Neuronal stem cell (in vitro differentiated cells): ENCODE measurements around the gene SAMD11.
A peak's percentile ranks its signal among the peaks of the same experiment; 100 is the strongest.

Experiments
- DNase-seq: peaks from one replicate; pipeline ENCODE4 v3.0.0-alpha.2; 2013; ENCODE audit warnings: low spot score
- H2AFZ ChIP-seq: one replicate; pipeline ENCODE4 v1.6.1; 2013; ENCODE audit warnings: mild to moderate bottlenecking, low read length, inconsistent platforms
- H2AK5ac ChIP-seq: 2 replicates; pipeline ENCODE4 v1.6.1; 2013; ENCODE audit warnings: low read depth, mild to moderate bottlenecking, inconsistent platforms, low read length, moderate library complexity, mixed read lengths
- H2BK120ac ChIP-seq: 2 replicates; pipeline ENCODE4 v1.6.1; 2013; ENCODE audit warnings: low read depth, mild to moderate bottlenecking, inconsistent platforms, low read length, moderate library complexity, mixed read lengths
- H2BK12ac ChIP-seq: one replicate; pipeline ENCODE4 v1.6.1; 2013; ENCODE audit warnings: low read length, inconsistent platforms
- H2BK15ac ChIP-seq: 2 replicates; pipeline ENCODE4 v1.6.1; 2013; ENCODE audit warnings: mild to moderate bottlenecking, low read length, inconsistent platforms, mixed read lengths
- H2BK5ac ChIP-seq: one replicate; pipeline ENCODE4 v1.6.1; 2013; ENCODE audit warnings: inconsistent platforms, mild to moderate bottlenecking, low read length, moderate library complexity
- H3K14ac ChIP-seq: one replicate; pipeline ENCODE4 v1.6.1; 2013; ENCODE audit warnings: low read length, inconsistent platforms
- H3K18ac ChIP-seq: 2 replicates; pipeline ENCODE4 v1.6.1; 2013; ENCODE audit warnings: low read length, inconsistent platforms
- H3K23ac ChIP-seq: 2 replicates; pipeline ENCODE4 v1.6.1; 2013; ENCODE audit warnings: low read depth, mild to moderate bottlenecking, mixed read lengths, low read length, inconsistent platforms; ENCODE audit not compliant: poor library complexity
- H3K27ac ChIP-seq: replicated peaks from 3 replicates; pipeline ENCODE4 v1.5.1; 2013; ENCODE audit warnings: low read length, inconsistent platforms
- H3K27me3 ChIP-seq, 3 experiments: 2 replicates each; pipeline ENCODE4 v1.6.1; 2013; ENCODE audit warnings: low read length in 3 of 3, mild to moderate bottlenecking in 2 of 3, inconsistent platforms in 1 of 3, low read depth in 1 of 3, mixed read lengths in 1 of 3, moderate library complexity in 1 of 3; ENCODE audit not compliant: control insufficient read depth in 3 of 3, insufficient read depth in 3 of 3
- H3K36me3 ChIP-seq, 2 donors: replicated peaks in 1 of 2; 2 replicates each; pipeline ENCODE4 v1.6.1; 2013; ENCODE audit warnings: low read length in 2 of 2; ENCODE audit not compliant: control insufficient read depth in 2 of 2, insufficient read depth in 2 of 2
- H3K4ac ChIP-seq: 2 replicates; pipeline ENCODE4 v1.6.1; 2013; ENCODE audit warnings: inconsistent platforms, mild to moderate bottlenecking, low read length, moderate library complexity
- H3K4me1 ChIP-seq, 2 donors: 1 replicate in 1 of 2; 2 replicates in 1 of 2; pipeline ENCODE4 v1.6.1; 2013; ENCODE audit warnings: low read length in 2 of 2, low read depth in 1 of 2; ENCODE audit not compliant: control insufficient read depth in 2 of 2, insufficient read depth in 1 of 2
- H3K4me2 ChIP-seq: one replicate; pipeline ENCODE4 v1.6.1; 2013; ENCODE audit warnings: mild to moderate bottlenecking, low read length, inconsistent platforms; ENCODE audit not compliant: insufficient read depth, poor library complexity, severe bottlenecking
- H3K4me3 ChIP-seq, 2 donors: 2 replicates each; pipeline ENCODE4 v1.5.1; 2013; ENCODE audit warnings: low read length in 2 of 2, mild to moderate bottlenecking in 2 of 2, inconsistent platforms in 1 of 2, moderate library complexity in 1 of 2
- H3K79me1 ChIP-seq: one replicate; pipeline ENCODE4 v1.6.1; 2013; ENCODE audit warnings: low read depth, mild to moderate bottlenecking, inconsistent platforms, low read length, moderate library complexity
- H3K9ac ChIP-seq: one replicate; pipeline ENCODE4 v1.6.1; 2013; ENCODE audit warnings: mild to moderate bottlenecking, low read depth, low read length, inconsistent platforms; ENCODE audit not compliant: poor library complexity
- H3K9me3 ChIP-seq, 2 donors: replicated peaks in 1 of 2; 2 replicates each; pipeline versions ENCODE3 to v1.6.1; 2013; ENCODE audit warnings: low read length in 2 of 2, mild to moderate bottlenecking in 2 of 2, inconsistent platforms in 1 of 2, low read depth in 1 of 2, mixed read lengths in 1 of 2, moderate library complexity in 1 of 2; ENCODE audit not compliant: control insufficient read depth in 2 of 2, insufficient read depth in 1 of 2
- H4K8ac ChIP-seq: one replicate; pipeline ENCODE4 v1.6.1; 2013; ENCODE audit warnings: low read depth, mild to moderate bottlenecking, inconsistent platforms, low read length, moderate library complexity
- H4K91ac ChIP-seq: one replicate; pipeline ENCODE4 v1.6.1; 2013; ENCODE audit warnings: low read length, low read depth, mild to moderate bottlenecking, inconsistent platforms; ENCODE audit not compliant: poor library complexity
- WGBS, 2 donors: extraction: QIAGEN DNeasy Blood & Tissue Kit; methylation state at CpG; one replicate each; pipeline ENCODE4 v1.1.7; 2013; ENCODE audit warnings: missing lambda C conversion rate in 2 of 2, mixed read lengths in 1 of 2; ENCODE audit not compliant: insufficient read length in 2 of 2, insufficient replicate concordance in 1 of 2; ENCODE audit errors: extremely low coverage in 2 of 2; 5-methylcytosine and 5-hydroxymethylcytosine counted together

Gene SAMD11

GRCh38 chr1:905071-905749 lies 18.5 kb upstream of the SAMD11 start:
- H3K18ac ChIP-seq = peak overlapping the region; percentile 92
- peak overlapping the region; percentile 58 for H3K4me2 ChIP-seq
- H3K14ac ChIP-seq = no peak overlapping the region
- no peaks in the 10 kb centered on the region for H3K9me3 ChIP-seq
- H3K27me3 ChIP-seq = peaks cover 2 to 38% (median 34%) of the 10 kb centered on the region in 3 experiments
- H3K4me1 ChIP-seq = peaks cover 0 to 4% of the 10 kb centered on the region in 2 donors
- no peak overlapping the region for H2AK5ac ChIP-seq
- no peak overlapping the region for H2BK12ac ChIP-seq
- no CpG with 5 or more reads among the region's 49 CpGs for WGBS, 2 donors
- no peak overlapping the region for H3K4ac ChIP-seq
- H2AFZ ChIP-seq = peak overlapping the region; percentile 92
- no peak overlapping the region for H4K8ac ChIP-seq
- H3K79me1 ChIP-seq = no peaks in the 10 kb centered on the region
- peak overlapping the region; percentile 79 for H2BK15ac ChIP-seq
- no peak overlapping the region for H3K23ac ChIP-seq
- no peak overlapping the region for H2BK120ac ChIP-seq
- DNase-seq = no peak
- H3K9ac ChIP-seq = peak overlapping the region; percentile 53
- H3K27ac ChIP-seq = no peak overlapping the region
- H4K91ac ChIP-seq = no peak overlapping the region
- peaks cover 0 to 11% of the 10 kb centered on the region in 2 donors for H3K36me3 ChIP-seq
- peak overlapping the region; percentile 45 to 72 for H3K4me3 ChIP-seq
- H2BK5ac ChIP-seq = no peak overlapping the region

- Histone ChIP-seq H2AK5ac (peak overlapping the region; percentile 54), H3K4me2 (no peak overlapping the region), H2AFZ (no peak overlapping the region), H2BK15ac (no peak overlapping the region), H3K4ac (no peak overlapping the region), H3K36me3 (peaks cover 0 to 11% of the 10 kb centered on the region in 2 donors), H3K9ac (no peak overlapping the region), H3K18ac (no peak overlapping the region), H3K4me1 (peaks cover 0 to 4% of the 10 kb centered on the region in 2 donors), H3K9me3 (no peaks in the 10 kb centered on the region), H3K4me3 (no peak overlapping the region), H3K14ac (no peak overlapping the region), H3K27me3 (peaks cover 2 to 44% (median 26%) of the 10 kb centered on the region in 3 experiments), H2BK12ac (no peak overlapping the region), H2BK5ac (no peak overlapping the region), H3K27ac (no peak overlapping the region), H4K91ac (no peak overlapping the region), H4K8ac (peak overlapping the region; percentile 3), H3K23ac (peak overlapping the region; percentile 89), H2BK120ac (no peak overlapping the region), H3K79me1 (no peaks in the 10 kb centered on the region)
- DNase-seq = no peak
- WGBS, 2 donors = no CpG with 5 or more reads among the region's 13 CpGs
These were observed 17.7 kb upstream of the SAMD11 start for GRCh38 chr1:905811-906599.

GRCh38 chr1:906600-907420 lies 16.9 kb upstream of the SAMD11 start:
- Histone ChIP-seq H3K9me3 (no peaks in the 10 kb centered on the region), H2AFZ (no peak overlapping the region), H3K27ac (no peak overlapping the region), H3K4me3 (no peak overlapping the region), H2BK12ac (no peak overlapping the region), H3K36me3 (peaks cover 0 to 11% of the 10 kb centered on the region in 2 donors), H2BK15ac (no peak overlapping the region), H2AK5ac (peak overlapping the region; percentile 54), H4K8ac (peak overlapping the region; percentile 3), H3K4me2 (no peak overlapping the region), H3K23ac (peak overlapping the region; percentile 89), H2BK120ac (no peak overlapping the region), H2BK5ac (no peak overlapping the region), H3K14ac (no peak overlapping the region), H3K27me3 (peaks cover 2 to 44% (median 18%) of the 10 kb centered on the region in 3 experiments), H3K79me1 (no peaks in the 10 kb centered on the region), H3K4me1 (peaks cover 0 to 4% of the 10 kb centered on the region in 2 donors), H3K9ac (no peak overlapping the region), H3K18ac (no peak overlapping the region), H4K91ac (no peak overlapping the region), H3K4ac (no peak overlapping the region)
- no CpG with 5 or more reads among the region's 20 CpGs for WGBS, 2 donors
- DNase-seq = no peak
